HepG2 (cell line): ENCODE data around the gene INKA1. TPM values are rescaled to one million over a fixed set of nuclear protein-coding genes. Genes with fewer than 3 reads are reported as not detected.
A peak's percentile ranks its signal among the peaks of the same experiment; 100 is the strongest.

Experiments used
- AKAP8 ChIP-seq: sonication (generic); formaldehyde crosslinking; IDR thresholded peaks from 2 replicates; pipeline ENCODE4 v1.5.1; 2020; ENCODE audit warnings: mild to moderate bottlenecking, missing genetic modification reagents
- DMAP1 ChIP-seq: IDR thresholded peaks from 2 replicates; pipeline ENCODE4 v1.6.1; 2016
- HCFC1 ChIP-seq: fragments of 150-350 bp; IDR thresholded peaks from 2 replicates; pipeline ENCODE4 v1.6.1; 2014; ENCODE audit warnings: low read depth, low read length
- KDM3A ChIP-seq: IDR thresholded peaks from 2 replicates; pipeline ENCODE4 v1.6.1; 2018; ENCODE audit warnings: low read depth, missing compliant biosample characterization
- KLF16 ChIP-seq, 2 experiments: sonication (generic) in 1 of 2; formaldehyde crosslinking in 1 of 2; IDR thresholded peaks; 2 replicates each; pipeline versions ENCODE4 v1.6.1 to v1.8.0; 2016 to 2023; ENCODE audit warnings: missing genetic modification reagents in 2 of 2, missing compliant biosample characterization in 1 of 2
- NFE2L2 ChIP-seq: fragments of 150-350 bp; IDR thresholded peaks from 2 replicates; pipeline ENCODE4 v1.6.1; 2014; ENCODE audit warnings: low read length
- PAWR ChIP-seq: sonication (generic); formaldehyde crosslinking; IDR thresholded peaks from 2 replicates; pipeline ENCODE4 v1.4.0; 2020; ENCODE audit warnings: missing genetic modification reagents, mild to moderate bottlenecking, borderline replicate concordance
- PTBP1 ChIP-seq: fragments of 200-400 bp; formaldehyde crosslinking; IDR thresholded peaks from 2 replicates; pipeline ENCODE4 v1.6.1; 2018; ENCODE audit warnings: low read length, low read depth; ENCODE audit not compliant: poor library complexity, severe bottlenecking
- REPIN1 ChIP-seq: sonication (generic); formaldehyde crosslinking; IDR thresholded peaks from 2 replicates; pipeline ENCODE4 v1.8.0; 2022; ENCODE audit warnings: missing genetic modification reagents, low read depth, mild to moderate bottlenecking, borderline replicate concordance
- SMC3 ChIP-seq: IDR thresholded peaks from 2 replicates; pipeline ENCODE4 v1.6.1; 2011; ENCODE audit warnings: low read length, improper control_type of control experiment
- SOX13 ChIP-seq, 3 experiments: fragments of 450-650 bp in 1 of 3; sonication (generic) in 1 of 3; formaldehyde crosslinking in 1 of 3; IDR thresholded peaks in 2 of 3; conservative IDR thresholded peaks in 1 of 3; 2 replicates each; pipeline versions ENCODE4 v1.5.0 to v1.6.1; 2016 to 2020; ENCODE audit warnings: antibody characterized with exemption in 1 of 3, mild to moderate bottlenecking in 1 of 3, missing compliant biosample characterization in 1 of 3, missing genetic modification reagents in 1 of 3, moderate library complexity in 1 of 3
- SUZ12 ChIP-seq: fragments of 150-350 bp; IDR thresholded peaks from 2 replicates; pipeline ENCODE4 v1.6.1; 2014; ENCODE audit warnings: low read depth, low read length
- ZNF337 ChIP-seq: sonication (generic); formaldehyde crosslinking; IDR thresholded peaks from 2 replicates; pipeline ENCODE4 v1.5.1; 2020; ENCODE audit warnings: missing genetic modification reagents, low read depth, mild to moderate bottlenecking, borderline replicate concordance
- ZNF557 ChIP-seq: sonication (generic); formaldehyde crosslinking; IDR thresholded peaks from 2 replicates; pipeline ENCODE4 v1.4.0; 2020; ENCODE audit warnings: missing genetic modification reagents
- ZNF615 ChIP-seq: sonication (generic); formaldehyde crosslinking; IDR thresholded peaks from 2 replicates; pipeline ENCODE4 v1.5.0; 2020; ENCODE audit warnings: mild to moderate bottlenecking, missing genetic modification reagents, borderline replicate concordance
- ZNF761 ChIP-seq: sonication (generic); formaldehyde crosslinking; conservative IDR thresholded peaks from 2 replicates; pipeline ENCODE4 v1.4.0; 2020; ENCODE audit warnings: mild to moderate bottlenecking, missing genetic modification reagents
- ZNF781 ChIP-seq: sonication (generic); formaldehyde crosslinking; IDR thresholded peaks from 2 replicates; pipeline ENCODE4 v1.5.1; 2020; ENCODE audit warnings: borderline replicate concordance, mild to moderate bottlenecking, missing genetic modification reagents; ENCODE audit errors: not compliant biosample characterization
- polyA plus RNA-seq, 8 experiments: library from polyadenylated mRNA; depleted of rRNA in 3 of 8; stranded (reverse) in 7 of 8; unstranded in 1 of 8; fragments of >200 nt; fragmentation: Illumina TruSeq in 4 of 8; extraction: Trizol in 4 of 8; gene quantifications; 2 replicates each; pipeline versions ENCODE4 v1.2.1 to v1.2.3, GENCODE V29; 2011 to 2016; ENCODE audit warnings: low read depth in 4 of 8, missing spikeins in 1 of 8, mixed read lengths in 1 of 8; ENCODE audit not compliant: insufficient read depth in 1 of 8
- total RNA-seq, 5 experiments: library from RNA; depleted of rRNA; stranded (reverse); fragments of >200 nt; fragmentation: Illumina TruSeq; extraction: Trizol; gene quantifications; 2 replicates each; pipeline ENCODE4 v1.2.3, GENCODE V29; 2016; ENCODE audit warnings: low read depth in 1 of 5
- TF ChIP-seq, protein P1 (sequence below): sonication (generic); formaldehyde crosslinking; IDR thresholded peaks from 2 replicates; pipeline ENCODE4 v1.4.0; 2020; ENCODE audit warnings: missing genetic modification reagents
- TF ChIP-seq, protein P2 (sequence below): sonication (generic); formaldehyde crosslinking; IDR thresholded peaks from 2 replicates; pipeline ENCODE4 v1.4.0; 2020; ENCODE audit warnings: missing genetic modification reagents, borderline replicate concordance
- TF ChIP-seq, protein P3 (sequence below), 2 experiments: fragments of 450-650 bp in 1 of 2; sonication (generic) in 1 of 2; formaldehyde crosslinking; IDR thresholded peaks; 2 replicates each; pipeline versions ENCODE4 v1.5.0 to v1.8.0; 2020 to 2022; ENCODE audit warnings: mild to moderate bottlenecking in 1 of 2, missing genetic modification reagents in 1 of 2
- TF ChIP-seq, protein P4 (sequence below): sonication (generic); formaldehyde crosslinking; IDR thresholded peaks from 2 replicates; pipeline ENCODE4 v1.4.0; 2020; ENCODE audit warnings: missing genetic modification reagents

The INKA1 gene
- total and polyA plus RNA-seq, 2 of the 13 experiments (the other 11 are each of a cell fraction or from before 2014, with no cell fraction given), result 0.22 to 0.41 TPM

DNA sequence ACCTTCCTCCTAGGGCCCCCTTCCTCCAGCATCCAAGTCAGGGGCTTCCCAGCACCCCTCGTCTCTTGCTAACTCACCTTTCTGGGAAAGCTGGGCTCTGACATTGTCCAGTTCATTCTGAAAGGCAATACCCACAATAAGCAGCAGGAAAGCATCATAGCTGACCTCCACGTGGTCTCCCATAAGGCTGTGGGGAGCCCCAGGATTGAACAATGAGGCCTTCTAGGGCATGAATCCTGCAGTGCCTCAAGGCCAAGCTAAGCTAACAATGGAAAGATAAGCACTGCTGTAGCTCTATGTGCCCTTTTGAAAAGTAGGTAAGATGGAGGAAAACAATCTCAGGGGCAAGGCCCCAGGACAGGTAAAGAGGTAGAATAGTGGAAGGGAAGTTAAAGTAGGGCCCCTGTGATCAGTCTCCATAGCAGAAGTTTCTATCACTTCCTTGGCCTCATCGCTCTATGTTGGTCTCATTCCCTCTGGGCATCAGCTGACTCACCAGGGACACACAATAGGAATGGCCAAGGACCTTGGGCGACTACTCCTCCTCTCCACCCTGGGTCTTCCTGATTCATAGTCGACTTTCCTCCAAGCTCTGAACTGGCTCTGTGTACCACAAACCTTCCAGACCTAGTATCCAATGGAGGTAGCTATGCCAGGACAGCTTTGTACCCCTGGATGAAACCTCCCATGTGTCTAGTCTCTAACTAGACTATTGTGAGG, 41.6 kb downstream of the INKA1 start (continued):
- TF ChIP-seq, protein P1, sequence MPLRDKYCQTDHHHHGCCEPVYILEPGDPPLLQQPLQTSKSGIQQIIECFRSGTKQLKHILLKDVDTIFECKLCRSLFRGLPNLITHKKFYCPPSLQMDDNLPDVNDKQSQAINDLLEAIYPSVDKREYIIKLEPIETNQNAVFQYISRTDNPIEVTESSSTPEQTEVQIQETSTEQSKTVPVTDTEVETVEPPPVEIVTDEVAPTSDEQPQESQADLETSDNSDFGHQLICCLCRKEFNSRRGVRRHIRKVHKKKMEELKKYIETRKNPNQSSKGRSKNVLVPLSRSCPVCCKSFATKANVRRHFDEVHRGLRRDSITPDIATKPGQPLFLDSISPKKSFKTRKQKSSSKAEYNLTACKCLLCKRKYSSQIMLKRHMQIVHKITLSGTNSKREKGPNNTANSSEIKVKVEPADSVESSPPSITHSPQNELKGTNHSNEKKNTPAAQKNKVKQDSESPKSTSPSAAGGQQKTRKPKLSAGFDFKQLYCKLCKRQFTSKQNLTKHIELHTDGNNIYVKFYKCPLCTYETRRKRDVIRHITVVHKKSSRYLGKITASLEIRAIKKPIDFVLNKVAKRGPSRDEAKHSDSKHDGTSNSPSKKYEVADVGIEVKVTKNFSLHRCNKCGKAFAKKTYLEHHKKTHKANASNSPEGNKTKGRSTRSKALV (CRISPR knock-in tag), result no peak
- TF ChIP-seq PAWR (CRISPR knock-in tag) (no peak), SOX13 (IDR thresholded peaks at IDR 0.05) (peak; percentile 69), SOX13 (CRISPR knock-in tag; conservative IDR thresholded peaks at IDR 0.05 in 1 of 2, IDR thresholded peaks at IDR 0.05 in 1 of 2) (peak in 1 of 2 experiments; percentile 97; a peak in 2 of 4 replicates), PTBP1 (no peak), AKAP8 (CRISPR knock-in tag) (no peak), ZNF761 (no peak), ZNF337 (CRISPR knock-in tag) (no peak), ZNF781 (no peak), ZNF557 (0 out of 2 replicates have a peak, but pooled peaks have one; percentile 57), SMC3 (no peak), HCFC1 (no peak), ZNF615 (CRISPR knock-in tag) (no peak), NFE2L2 (no peak), SUZ12 (no peak), KLF16 (CRISPR knock-in tag; IDR thresholded peaks at IDR 0.05) (peak in 1 of 2 experiments; percentile 23; a peak in 1 of 4 replicates), DMAP1 (peak; percentile 71; the same call in 1 of the 2 replicates), REPIN1 (CRISPR knock-in tag) (0 out of 2 replicates have a peak, but pooled peaks have one; percentile 33), KDM3A (CRISPR knock-in tag) (no peak)
- TF ChIP-seq, protein P2, sequence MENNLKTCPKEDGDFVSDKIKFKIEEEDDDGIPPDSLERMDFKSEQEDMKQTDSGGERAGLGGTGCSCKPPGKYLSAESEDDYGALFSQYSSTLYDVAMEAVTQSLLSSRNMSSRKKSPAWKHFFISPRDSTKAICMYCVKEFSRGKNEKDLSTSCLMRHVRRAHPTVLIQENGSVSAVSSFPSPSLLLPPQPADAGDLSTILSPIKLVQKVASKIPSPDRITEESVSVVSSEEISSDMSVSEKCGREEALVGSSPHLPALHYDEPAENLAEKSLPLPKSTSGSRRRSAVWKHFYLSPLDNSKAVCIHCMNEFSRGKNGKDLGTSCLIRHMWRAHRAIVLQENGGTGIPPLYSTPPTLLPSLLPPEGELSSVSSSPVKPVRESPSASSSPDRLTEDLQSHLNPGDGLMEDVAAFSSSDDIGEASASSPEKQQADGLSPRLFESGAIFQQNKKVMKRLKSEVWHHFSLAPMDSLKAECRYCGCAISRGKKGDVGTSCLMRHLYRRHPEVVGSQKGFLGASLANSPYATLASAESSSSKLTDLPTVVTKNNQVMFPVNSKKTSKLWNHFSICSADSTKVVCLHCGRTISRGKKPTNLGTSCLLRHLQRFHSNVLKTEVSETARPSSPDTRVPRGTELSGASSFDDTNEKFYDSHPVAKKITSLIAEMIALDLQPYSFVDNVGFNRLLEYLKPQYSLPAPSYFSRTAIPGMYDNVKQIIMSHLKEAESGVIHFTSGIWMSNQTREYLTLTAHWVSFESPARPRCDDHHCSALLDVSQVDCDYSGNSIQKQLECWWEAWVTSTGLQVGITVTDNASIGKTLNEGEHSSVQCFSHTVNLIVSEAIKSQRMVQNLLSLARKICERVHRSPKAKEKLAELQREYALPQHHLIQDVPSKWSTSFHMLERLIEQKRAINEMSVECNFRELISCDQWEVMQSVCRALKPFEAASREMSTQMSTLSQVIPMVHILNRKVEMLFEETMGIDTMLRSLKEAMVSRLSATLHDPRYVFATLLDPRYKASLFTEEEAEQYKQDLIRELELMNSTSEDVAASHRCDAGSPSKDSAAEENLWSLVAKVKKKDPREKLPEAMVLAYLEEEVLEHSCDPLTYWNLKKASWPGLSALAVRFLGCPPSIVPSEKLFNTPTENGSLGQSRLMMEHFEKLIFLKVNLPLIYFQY, result no peak
- TF ChIP-seq, protein P3, sequence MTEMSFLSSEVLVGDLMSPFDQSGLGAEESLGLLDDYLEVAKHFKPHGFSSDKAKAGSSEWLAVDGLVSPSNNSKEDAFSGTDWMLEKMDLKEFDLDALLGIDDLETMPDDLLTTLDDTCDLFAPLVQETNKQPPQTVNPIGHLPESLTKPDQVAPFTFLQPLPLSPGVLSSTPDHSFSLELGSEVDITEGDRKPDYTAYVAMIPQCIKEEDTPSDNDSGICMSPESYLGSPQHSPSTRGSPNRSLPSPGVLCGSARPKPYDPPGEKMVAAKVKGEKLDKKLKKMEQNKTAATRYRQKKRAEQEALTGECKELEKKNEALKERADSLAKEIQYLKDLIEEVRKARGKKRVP (CRISPR knock-in tag; IDR thresholded peaks at IDR 0.05), result no peak
- TF ChIP-seq, protein P4, sequence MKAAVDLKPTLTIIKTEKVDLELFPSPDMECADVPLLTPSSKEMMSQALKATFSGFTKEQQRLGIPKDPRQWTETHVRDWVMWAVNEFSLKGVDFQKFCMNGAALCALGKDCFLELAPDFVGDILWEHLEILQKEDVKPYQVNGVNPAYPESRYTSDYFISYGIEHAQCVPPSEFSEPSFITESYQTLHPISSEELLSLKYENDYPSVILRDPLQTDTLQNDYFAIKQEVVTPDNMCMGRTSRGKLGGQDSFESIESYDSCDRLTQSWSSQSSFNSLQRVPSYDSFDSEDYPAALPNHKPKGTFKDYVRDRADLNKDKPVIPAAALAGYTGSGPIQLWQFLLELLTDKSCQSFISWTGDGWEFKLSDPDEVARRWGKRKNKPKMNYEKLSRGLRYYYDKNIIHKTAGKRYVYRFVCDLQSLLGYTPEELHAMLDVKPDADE (CRISPR knock-in tag), result no peak
